Ishikawa (cell line): ENCODE results near the gene PDE7B.

Source experiments
- CEBPB ChIP-seq: IDR thresholded peaks from 2 replicates; pipeline ENCODE4 v1.6.1; 2012
- CREB1 ChIP-seq: IDR thresholded peaks from 2 replicates; pipeline ENCODE4 v1.6.1; 2012; ENCODE audit warnings: low read depth
- EGR1 ChIP-seq: IDR thresholded peaks from 2 replicates; pipeline ENCODE4 v1.6.1; 2012
- EP300 ChIP-seq: IDR thresholded peaks from 2 replicates; pipeline ENCODE4 v1.6.1; 2012; ENCODE audit warnings: borderline replicate concordance
- FOXM1 ChIP-seq: IDR thresholded peaks from 2 replicates; pipeline ENCODE4 v1.6.1; 2012; ENCODE audit warnings: low read depth, borderline replicate concordance
- MAX ChIP-seq: IDR thresholded peaks from 2 replicates; pipeline ENCODE4 v1.6.1; 2012
- NFIC ChIP-seq: IDR thresholded peaks from 2 replicates; pipeline ENCODE4 v1.6.1; 2012
- RAD21 ChIP-seq: IDR thresholded peaks from 2 replicates; pipeline ENCODE4 v1.6.1; 2012; ENCODE audit warnings: low read depth
- REST ChIP-seq: IDR thresholded peaks from 2 replicates; pipeline ENCODE4 v1.6.1; 2012; ENCODE audit warnings: low read depth, mild to moderate bottlenecking
- TAF1 ChIP-seq: IDR thresholded peaks from 2 replicates; pipeline ENCODE4 v1.6.1; 2012; ENCODE audit warnings: low read depth, mild to moderate bottlenecking
- TCF12 ChIP-seq: IDR thresholded peaks from 2 replicates; pipeline ENCODE4 v1.6.1; 2012; ENCODE audit warnings: low read depth
- TEAD4 ChIP-seq: IDR thresholded peaks from 2 replicates; pipeline ENCODE4 v1.6.1; 2012
- USF1 ChIP-seq: IDR thresholded peaks from 2 replicates; pipeline ENCODE4 v1.6.1; 2012
- YY1 ChIP-seq: IDR thresholded peaks from 2 replicates; pipeline ENCODE4 v1.6.1; 2012; ENCODE audit warnings: low read depth
- ZBTB7A ChIP-seq: IDR thresholded peaks from 2 replicates; pipeline ENCODE4 v1.6.1; 2012; ENCODE audit warnings: low read depth

Gene PDE7B

GRCh38 chr6:136213012-136213539, 361.6 kb downstream of the PDE7B start:
- no peak for TF ChIP-seq CEBPB
- TF ChIP-seq FOXM1, result no peak
- no peak for TF ChIP-seq EP300
- TF ChIP-seq TEAD4, result no peak
- TF ChIP-seq TAF1, result no peak
- no peak for TF ChIP-seq CREB1

- TF ChIP-seq TCF12 (no peak), FOXM1 (no peak), EP300 (no peak), NFIC (no peak), YY1 (no peak), TAF1 (no peak), REST (no peak), TEAD4 (no peak), RAD21 (no peak), USF1 (no peak), CEBPB (no peak), ZBTB7A (no peak), MAX (no peak), EGR1 (no peak)
Measured at GRCh38 chr6:136213853-136214252, 362.4 kb downstream of the PDE7B start.

- TF ChIP-seq ZBTB7A (no peak), EGR1 (no peak), NFIC (no peak), MAX (no peak), CEBPB (no peak), RAD21 (no peak)
Measured at GRCh38 chr6:136216503-136217401, 365.3 kb downstream of the PDE7B start.

GRCh38 chr6:136225496-136225895, 374.0 kb downstream of the PDE7B start:
- TF ChIP-seq FOXM1, result no peak
- no peak for TF ChIP-seq CEBPB
- no peak for TF ChIP-seq USF1
- TF ChIP-seq YY1, result no peak
- no peak for TF ChIP-seq TCF12
- TF ChIP-seq NFIC, result no peak
- no peak for TF ChIP-seq MAX
- TF ChIP-seq ZBTB7A, result no peak
- no peak for TF ChIP-seq EP300
- no peak for TF ChIP-seq RAD21
- no peak for TF ChIP-seq CREB1
- no peak for TF ChIP-seq TAF1
- TF ChIP-seq REST, result no peak
- TF ChIP-seq EGR1, result no peak
- no peak for TF ChIP-seq TEAD4

- TF ChIP-seq RAD21 (peak; percentile 100), TEAD4 (peak; percentile 32; the same call in 1 of the 2 replicates), NFIC (no peak), CEBPB (peak; percentile 87)
Measured at GRCh38 chr6:136226027-136226673, 374.6 kb downstream of the PDE7B start.
